Sciatic nerve (tissue), 2 donors: ENCODE results near the gene ETV1. TPM values are rescaled to one million over a fixed set of nuclear protein-coding genes. Genes with fewer than 3 reads are reported as not detected.

Experiments
- ATAC-seq: fragments of 200-7000 bp; cut with Tn5 transposase; one replicate; pipeline ENCODE4 v1.9.1; 2020; ENCODE audit warnings: mild to moderate bottlenecking, moderate library complexity
- DNase-seq: peaks from one replicate; pipeline ENCODE4 v3.0.0-alpha.2; 2020; ENCODE audit warnings: low spot score
- intact Hi-C: fragments of 100-400 bp; cut with DNase I; formaldehyde crosslinking; loops from one replicate; pipeline ENCODE4 v1.14.2; 2022
- total RNA-seq: library from RNA; stranded (reverse); fragmentation: NEBNext Ultra II Directional; extraction: Animal tissue kit (Norgen Biotek cat#: 25700); gene quantifications from one replicate; pipeline ENCODE4 v1.2.1, GENCODE V29; 2021
- donor health status: DM: no; HTN: no; CAD: no.
- donor health status: DM: no; HTN: no; CAD: no.

The ETV1 gene
- 45.3 TPM for total RNA-seq

DNA sequence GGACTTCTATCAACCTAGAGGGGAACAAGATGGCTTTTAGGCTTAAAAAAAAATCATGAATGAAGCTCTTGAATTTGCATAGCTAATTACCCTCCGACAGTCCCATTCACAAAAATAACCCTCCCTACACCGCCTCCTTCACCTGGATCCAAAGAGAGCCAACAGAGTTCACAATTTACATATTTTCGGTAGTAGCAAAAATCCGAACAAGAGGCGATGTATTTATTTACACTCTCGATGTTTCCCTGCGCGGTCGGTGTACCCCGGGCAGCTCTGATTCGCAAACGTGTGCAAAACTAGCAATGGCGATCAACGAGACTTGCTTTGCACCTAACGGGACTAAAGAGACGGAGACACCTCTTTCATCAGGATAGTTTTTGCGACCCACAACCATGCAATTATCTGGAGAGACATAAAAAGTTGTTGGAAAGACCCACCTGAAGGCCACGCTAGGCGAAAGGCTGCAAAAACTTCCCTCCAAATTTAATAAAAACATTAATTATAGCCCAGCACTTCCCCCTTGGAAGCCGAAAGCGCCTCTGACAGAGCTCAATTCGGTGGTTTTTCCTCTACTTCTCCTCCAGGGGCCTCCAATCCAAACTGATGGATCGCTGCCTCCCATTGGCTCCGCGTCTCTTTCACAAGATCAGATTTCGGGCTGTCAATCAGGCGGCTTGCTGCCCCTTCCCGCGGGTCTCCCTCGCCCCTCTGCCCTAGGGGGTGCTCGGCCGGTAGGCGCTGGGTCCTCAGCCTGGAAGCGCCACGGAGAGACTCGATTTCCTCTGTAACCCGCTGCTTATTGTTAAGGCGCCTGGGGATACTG is at the start of gene ETV1:
TSS of gene ETV1 (minus strand) at position 541 of the 823 bp plus-strand sequence. CDS start 614 bp downstream, outside the sequence.
- intact Hi-C loops = no loop called here
- peak; percentile 66 for ATAC-seq
- DNase-seq = peak; percentile 79

DNA sequence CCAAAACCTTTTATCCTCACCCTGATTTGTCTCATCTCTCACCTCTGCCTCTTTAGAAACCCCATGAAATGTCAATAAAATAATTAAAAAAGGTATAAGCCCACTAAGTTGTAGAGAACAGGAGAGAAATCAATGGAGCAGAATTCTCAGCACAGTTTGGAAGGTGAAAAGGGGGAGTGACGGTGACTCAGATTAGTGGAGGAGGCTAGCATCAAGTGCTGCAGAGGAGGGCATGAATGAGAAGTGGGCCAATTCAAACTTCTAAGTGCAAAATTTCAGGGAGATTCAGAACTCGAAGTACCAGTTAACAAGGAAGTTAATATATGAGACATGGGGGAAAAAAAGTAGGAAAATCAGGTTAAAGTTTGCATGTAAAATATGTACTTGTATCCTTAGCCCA is 34.9 kb upstream of the ETV1 start:
- DNase-seq = no peak
- ATAC-seq = no peak
- intact Hi-C loops = no loop called here

DNA sequence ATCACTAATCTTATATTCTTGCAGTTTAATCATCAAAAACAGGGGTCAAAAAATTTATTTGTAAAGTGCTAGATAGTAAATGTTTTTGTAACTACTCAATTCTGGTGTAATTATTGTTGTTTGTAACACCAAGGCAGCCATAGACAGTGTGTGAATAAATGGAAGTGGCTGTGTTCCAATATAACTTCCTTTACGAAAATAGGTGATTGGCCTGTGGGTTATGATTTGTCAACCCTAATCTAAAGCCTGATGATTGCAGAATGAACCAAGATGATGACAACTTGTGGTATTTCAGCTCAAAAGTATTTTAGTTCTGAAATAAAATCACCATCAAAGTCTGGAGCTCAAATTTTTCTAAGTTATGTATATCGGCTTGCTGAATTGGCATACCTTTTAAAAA is 34.4 kb upstream of the ETV1 start:
- ATAC-seq (no peak), DNase-seq (no peak)
- intact Hi-C loops = no loop called here

DNA sequence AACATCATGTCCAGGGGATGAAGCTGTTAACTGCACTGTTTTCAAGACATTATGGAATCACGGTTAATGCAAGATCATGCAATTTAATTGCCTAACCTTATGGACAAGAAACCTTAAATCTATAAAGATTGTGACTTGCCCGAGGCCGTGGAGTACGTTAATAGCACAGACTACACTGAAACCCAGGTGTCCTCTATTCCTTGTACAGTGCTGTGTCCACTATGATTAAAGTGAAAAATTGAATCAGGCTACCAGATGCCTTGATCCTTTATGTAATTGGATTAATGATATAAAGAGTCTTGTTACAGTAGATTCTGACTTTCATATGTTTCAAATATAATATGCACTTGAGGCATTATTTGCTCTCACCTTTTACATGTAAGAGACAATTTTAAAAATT is 33.9 kb upstream of the ETV1 start:
- no peak for ATAC-seq
- DNase-seq = no peak
- intact Hi-C loops = no loop called here

DNA sequence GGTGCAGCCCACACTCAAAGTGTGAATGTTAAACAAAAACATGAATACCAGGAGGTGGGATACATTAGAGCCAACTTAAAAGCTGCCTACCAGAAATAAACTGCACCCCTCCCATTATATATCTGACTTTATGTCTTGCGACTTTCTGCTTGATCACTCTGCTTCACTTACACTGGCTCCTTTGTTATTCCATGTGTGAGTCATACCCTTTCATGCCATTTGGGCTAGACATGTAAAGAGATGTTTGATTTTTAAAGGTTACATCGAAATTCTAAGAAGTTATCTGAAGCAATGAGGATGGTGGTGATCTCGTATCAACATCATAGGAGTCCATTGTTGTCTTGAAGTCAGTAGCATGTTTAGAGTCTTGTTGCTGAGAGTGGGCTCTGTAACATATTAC is 31.6 kb upstream of the ETV1 start:
- intact Hi-C loops = no loop called here
- no peak for ATAC-seq
- DNase-seq = no peak

DNA sequence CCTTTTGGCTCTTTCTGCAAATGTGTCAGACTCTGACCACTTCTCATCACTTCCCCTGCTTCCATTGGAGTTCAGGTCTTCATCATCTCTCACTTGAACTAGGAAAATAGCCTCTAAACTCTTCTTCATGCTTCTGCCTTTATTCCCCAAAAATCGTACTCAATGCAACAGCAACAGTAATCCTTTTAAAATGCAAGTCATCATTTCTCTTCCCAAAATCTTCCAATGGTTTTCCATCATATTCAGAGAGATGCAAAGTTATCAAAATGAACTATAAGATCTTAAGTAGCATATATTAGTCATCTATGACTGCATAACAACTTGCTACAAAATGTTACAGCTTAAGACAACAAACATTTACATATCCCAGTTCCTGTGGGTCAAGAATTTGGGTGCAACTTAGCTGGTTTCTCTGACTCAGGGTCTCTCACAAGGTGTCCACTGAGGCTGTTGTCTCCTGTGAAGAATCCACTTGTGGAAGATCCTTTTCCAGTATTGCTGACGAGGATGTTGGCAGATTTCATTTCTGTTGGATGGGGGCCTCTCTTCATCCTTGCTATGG is 31.0 kb upstream of the ETV1 start:
- ATAC-seq (no peak), DNase-seq (no peak)
- intact Hi-C loops = no loop called here

DNA sequence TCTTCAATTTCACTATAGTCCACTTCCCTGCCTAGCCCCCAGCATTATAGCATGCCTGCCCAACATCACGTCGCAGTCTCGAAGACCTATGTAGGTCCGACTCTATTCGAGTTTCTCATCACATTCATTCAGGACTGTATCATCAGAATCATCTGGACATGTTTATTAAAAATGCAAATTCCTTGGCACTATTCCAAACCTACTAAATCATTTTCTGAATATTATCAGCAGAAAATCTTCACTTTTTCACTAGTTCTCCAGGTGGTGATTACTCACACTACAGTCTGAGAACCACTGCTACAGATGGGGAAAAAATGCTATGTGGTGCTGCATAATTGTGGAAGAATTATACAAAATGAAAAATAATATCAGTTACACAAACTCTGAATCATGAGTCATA is 29.3 kb upstream of the ETV1 start:
- no peak for DNase-seq
- ATAC-seq = no peak
- intact Hi-C loops = no loop called here

DNA sequence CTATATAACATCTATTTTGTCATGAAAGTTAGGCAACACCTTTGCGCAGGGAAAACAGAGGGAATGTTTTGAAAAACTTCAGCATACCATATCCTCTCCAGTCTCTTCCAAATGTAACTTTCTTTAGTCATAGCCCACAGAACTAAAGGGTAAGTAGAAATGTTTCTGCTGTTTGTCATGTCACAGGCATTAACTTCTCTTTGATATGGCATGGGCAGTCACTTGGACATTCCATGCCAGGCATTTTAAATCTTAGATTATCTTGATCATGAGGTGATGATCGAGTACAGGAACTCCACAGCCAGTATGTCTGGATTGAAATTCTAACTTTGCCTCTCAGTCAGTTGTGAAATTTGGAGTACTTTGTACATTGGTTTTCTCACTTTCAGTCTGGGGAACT is 27.5 kb upstream of the ETV1 start:
- no peak for ATAC-seq
- intact Hi-C loops = no loop called here
- no peak for DNase-seq

DNA sequence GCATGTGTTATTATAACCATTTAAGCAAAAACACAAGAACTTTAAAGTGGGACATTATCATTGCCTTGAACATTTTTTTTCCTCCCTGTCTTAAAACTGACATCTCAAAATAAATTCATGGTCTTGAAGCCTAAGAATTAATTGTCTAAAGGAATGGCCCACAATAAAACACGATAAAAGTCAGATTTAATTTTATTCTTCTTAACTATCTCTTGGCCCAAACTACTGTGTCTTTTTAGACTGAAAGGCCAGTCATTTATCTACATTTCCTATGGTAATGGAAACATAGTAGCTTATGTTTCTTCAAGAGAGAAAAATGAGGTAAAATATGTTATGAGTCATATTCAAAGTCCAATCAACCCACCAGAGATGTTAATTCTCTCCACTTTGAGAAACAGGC is 24.4 kb upstream of the ETV1 start:
- no peak for DNase-seq
- ATAC-seq = no peak
- intact Hi-C loops = no loop called here

DNA sequence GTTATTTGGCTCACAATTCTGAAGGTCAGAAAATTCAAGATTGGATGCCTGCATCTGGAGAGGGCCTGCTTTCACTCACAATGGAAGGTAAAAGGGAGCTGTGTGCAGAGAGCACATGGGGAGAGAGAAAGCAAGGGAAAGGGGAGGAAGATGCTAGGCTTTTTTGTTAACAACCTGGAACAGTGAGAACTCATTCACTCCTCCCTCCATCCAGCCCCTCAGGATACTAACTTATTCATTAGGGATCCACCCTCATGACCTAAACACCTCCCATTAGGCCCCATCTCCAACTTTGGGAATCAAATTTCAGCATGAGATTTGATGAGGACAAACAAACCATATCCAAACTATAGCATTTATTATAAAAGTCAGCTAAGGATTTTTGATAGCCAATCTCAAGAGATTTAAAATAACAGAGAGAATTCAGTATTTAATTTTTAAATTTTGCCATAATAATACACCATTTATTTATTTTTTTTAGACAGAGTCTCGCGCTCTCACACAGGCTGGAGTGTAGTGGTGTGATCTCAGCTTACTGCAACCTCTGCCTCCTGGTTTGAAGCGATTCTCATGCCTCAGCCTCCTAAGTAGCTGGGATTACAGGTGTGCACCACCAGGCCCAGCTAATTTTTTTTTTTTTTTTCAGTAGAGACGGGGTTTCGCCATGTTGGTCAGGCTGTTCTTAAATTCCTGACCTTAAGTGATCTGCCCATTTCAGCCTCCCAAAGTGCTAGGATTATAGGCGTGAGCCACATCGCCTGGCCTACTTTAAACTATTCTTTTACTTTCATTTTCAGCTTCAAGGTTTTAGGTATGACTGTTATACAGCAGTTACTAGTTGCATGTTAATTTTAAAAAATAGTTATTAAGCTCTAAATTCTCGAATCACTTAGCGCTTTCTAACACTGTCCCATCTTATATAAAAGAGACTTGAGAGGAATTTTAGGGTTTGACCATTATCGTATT is 20.3 kb upstream of the ETV1 start:
- no peak for DNase-seq
- intact Hi-C loops = no loop called here
- ATAC-seq = no peak

DNA sequence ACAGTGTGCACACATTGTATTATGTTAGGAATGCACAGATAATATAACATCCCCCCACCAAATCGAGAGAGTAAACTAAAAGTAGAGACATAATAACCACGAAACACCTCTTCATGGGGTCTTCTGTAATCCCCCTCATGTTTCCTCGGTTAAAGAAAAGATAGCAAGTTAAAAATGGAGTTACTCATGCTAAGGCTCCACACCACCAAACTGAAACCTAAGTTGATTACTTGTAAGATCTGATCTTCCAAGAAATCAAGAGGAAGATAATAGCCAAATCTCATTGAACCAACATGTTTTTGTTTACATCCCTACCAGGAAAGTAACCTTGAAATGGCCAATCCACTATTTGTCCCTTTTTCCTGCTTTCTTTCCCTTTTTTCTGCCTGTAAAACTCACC is 11.7 kb upstream of the ETV1 start:
- intact Hi-C loops = no loop called here
- no peak for DNase-seq
- no peak for ATAC-seq

DNA sequence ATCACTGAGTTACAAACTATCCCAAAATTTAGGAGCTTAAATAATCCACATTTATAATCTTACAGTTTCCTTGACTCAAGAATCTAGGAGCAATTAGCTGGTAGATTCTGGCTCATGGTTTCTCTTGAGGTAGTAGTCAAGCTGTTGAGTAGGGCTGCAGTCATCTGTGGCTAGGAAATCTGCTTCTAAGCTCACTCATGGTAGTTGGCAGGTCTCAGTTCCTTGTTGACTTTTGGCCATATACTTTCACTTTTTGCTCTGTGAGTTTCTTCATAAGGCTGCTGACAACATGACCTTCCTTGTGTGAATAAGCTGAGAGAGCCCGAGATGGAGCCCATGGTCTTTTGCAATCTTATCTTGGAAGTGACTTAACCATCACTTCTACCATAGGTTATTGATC is 10.8 kb upstream of the ETV1 start:
- DNase-seq = no peak
- ATAC-seq = no peak
- intact Hi-C loops = no loop called here

DNA sequence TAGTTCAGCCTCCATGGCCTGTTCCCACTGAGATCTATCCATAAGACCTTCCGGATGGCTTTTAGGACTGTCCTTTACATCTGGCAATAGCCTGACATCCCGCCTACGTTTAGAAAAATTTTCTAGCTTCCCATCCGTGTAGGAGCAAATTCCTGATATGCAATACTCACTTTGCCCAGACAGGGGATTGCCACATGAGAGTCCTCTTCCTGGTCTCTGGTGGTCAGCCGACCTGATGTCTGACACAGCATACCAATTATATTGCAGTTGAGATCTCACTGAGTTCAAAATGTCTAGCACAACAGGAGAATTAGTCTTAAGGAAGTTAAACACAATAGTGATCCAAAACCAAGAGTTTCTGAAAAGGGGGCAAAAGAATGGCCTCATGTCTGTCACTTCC is 9.4 kb upstream of the ETV1 start:
- ATAC-seq (no peak), DNase-seq (no peak)
- intact Hi-C loops = no loop called here

DNA sequence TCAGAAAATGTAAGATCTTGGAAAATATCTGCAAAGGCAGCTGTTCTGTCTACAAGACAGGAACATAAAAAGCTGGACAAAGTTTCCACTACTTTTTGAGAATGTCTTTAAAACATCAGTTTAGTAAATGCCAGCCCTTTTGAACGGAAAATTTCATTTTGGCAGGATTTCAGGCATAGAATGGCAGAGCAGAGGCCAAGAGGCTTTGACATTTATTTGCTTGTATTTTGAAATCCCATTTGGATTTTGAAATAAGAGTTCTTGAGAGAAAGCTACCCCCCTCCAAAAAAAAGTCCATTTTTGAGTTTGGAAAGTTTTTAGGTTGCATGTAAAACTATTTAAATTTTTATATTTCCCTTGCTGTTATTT is 3.1 kb upstream of the ETV1 start:
- intact Hi-C loops = no loop called here
- DNase-seq (no peak), ATAC-seq (no peak)

DNA sequence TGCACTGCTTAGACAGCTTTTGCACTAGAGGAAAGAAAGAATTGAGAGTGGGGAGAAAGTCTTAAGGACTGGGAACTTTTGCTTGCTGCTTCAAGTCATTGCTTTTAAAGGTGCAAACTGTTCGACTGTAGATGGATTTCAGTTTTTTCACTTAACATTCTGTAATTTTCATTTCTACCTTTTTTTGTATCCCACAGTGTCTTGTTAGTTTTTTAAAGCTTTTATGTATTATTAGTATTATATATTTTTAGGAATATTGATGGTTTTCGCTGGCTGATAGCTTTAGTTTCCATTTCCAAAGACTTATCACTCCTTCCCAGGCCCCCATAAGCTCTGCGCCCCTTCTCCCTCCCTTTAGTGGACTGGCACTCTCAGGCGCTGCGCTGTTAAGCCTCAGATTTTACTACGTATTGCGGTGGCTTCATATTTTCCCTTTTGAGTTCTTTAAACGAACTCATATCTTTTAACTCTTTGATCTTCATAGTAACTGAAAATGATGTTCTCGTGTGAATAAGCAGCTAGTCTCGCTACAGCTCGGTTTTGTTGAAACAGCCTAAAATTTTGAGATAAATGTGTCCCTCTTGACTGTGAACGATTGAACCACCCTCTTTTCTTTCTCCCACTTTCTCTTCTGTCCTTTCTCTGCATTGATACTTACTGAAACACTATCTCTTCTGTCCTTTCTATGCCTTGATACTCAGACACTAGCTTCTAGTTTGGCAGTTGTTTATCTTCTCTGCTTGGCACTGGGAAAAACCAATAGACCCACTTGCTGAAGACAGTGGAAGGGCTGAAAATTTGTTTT is 2.5 kb upstream of the ETV1 start:
- intact Hi-C loops = no loop called here
- no peak for ATAC-seq
- DNase-seq = no peak

DNA sequence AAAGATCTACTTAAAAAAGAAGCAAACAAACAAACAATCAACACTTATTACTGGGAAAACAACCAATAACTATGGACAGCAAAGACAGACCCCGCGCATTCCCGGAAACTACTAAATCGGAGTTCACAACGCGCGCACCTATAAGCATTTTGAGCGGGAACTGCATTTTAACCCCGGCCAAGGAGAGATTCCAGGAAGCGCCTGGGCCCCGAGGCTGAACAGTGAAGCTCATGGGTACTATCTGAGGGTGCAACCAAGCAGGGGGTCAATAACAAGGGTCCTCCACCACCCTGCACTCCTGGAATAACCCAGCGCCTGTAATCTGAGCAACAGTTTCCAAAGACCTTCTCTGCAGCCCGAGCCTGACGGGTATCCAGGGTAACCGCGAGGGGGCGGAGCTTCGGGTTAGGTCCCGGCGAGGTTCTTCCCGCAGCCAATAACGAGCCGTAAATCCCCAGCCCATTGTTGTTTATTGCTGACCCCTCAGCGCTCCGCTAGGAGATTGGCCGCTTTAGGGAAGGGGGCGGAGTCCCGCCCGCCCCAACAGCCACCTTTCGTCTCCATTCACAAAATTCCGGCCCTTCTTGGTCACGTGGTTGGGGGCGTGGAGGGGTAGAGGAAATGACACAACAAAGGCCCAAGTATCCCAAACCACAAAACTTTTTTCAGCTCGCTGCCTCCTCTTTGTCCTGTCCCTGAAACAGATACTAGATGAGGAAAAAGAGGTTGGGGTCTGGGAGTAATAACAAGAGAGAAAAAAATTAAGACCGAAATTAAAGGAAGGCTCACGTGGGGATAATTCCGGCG is 1.7 kb upstream of the ETV1 start:
- peak; percentile 97 for DNase-seq
- peak; percentile 97 for ATAC-seq
- intact Hi-C loops = no loop called here

DNA sequence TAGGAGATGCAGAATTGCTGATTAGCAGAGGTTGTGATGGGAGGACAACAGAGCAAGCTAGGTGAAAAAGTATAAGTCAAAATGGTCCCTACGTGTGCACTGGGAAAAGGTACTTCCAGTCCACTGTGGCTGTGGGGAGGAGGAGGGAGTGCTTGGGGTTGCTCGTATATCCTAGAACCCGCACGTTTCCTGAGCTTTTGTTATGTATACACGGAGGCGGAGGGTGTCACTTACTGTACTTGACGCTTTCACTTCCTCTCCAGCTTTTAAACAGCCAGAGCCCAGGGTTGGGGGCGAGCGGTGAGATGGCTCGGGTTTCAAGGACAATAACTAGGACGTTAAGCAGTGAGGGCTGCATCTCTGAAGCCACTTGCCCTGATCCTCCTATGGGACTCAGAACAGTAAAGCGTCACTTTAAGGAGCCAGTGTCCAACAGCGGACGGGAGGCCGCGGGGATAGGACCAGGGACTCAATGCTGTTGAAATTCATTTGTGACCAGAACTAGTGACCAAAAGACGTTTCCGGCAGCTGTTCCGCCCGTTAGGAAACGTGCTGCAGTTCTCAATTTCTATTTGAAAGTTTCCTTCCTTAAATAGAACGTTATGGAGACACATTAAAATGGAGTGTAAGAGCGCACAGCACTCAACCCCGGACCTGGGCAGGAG is 985 bp upstream of the ETV1 start:
- intact Hi-C loops = no loop called here
- peak; percentile 31 for ATAC-seq
- DNase-seq = peak; percentile 65

DNA sequence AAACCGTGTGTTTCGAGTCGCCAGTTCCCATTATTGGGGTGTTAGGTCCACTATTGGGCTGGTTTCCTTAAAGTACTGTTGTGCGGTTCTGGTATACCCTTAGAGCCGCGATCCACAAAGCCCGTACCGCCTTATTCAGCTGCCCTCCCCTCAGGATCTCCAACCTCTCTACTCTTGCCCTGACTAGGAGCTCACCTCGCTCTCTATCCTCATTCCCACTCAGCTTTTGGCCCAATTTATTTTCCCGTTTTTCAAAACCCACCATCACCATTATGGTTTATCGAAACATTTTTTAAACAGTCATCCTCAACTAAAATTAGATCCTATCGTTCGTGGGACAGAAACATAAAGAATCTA is 461 bp upstream of the ETV1 start:
- no peak for DNase-seq
- ATAC-seq = peak; percentile 31
- intact Hi-C loops = no loop called here
